Activated CD4-positive, CD25-positive, alpha-beta regulatory T cell (primary cell): ENCODE measurements around the gene CCDC74B.
"Not testable (repeated sequence)": the region's sequence is repeated elsewhere in the genome, so short reads cannot be mapped to it uniquely, and the experiment has no call there.

Experiments used
- DNase-seq, 4 experiments: peaks; one replicate each; lab custom pipeline; 2025; lab: John Stamatoyannopoulos, UW

Gene CCDC74B

GRCh38 chr2:130145006-130145414 lies at the start of gene CCDC74B:
Gene CCDC74B, minus strand, starts transcription at chr2:130145112. Its CDS starts 116 bp downstream, at chr2:130144996.
- peak; percentile 13 to 23 (median 18) for DNase-seq

- not testable (repeated sequence) for DNase-seq
Observed at GRCh38 chr2:130193824-130194223, 48.9 kb upstream of the CCDC74B start.

- DNase-seq, result not testable (repeated sequence)
Observed at GRCh38 chr2:130192451-130192850, 47.5 kb upstream of the CCDC74B start.

GRCh38 chr2:130191319-130191718 lies 46.4 kb upstream of the CCDC74B start:
- DNase-seq, result not testable (repeated sequence)

- DNase-seq, result no peak
Observed at GRCh38 chr2:130190237-130190636, 45.3 kb upstream of the CCDC74B start.

- DNase-seq, result not testable (repeated sequence)
Observed at GRCh38 chr2:130188958-130189357, 44.0 kb upstream of the CCDC74B start.

GRCh38 chr2:130187859-130188792 lies 43.2 kb upstream of the CCDC74B start:
- DNase-seq, result not testable (repeated sequence)

- no peak for DNase-seq
Observed at GRCh38 chr2:130187268-130187667, 42.4 kb upstream of the CCDC74B start.

- DNase-seq, result no peak
Observed at GRCh38 chr2:130186391-130186790, 41.5 kb upstream of the CCDC74B start.

- DNase-seq, result no peak
Observed at GRCh38 chr2:130185896-130186295, 41.0 kb upstream of the CCDC74B start.

- no peak for DNase-seq
Observed at GRCh38 chr2:130185436-130185835, 40.5 kb upstream of the CCDC74B start.

- no peak for DNase-seq
Observed at GRCh38 chr2:130183512-130184373, 38.8 kb upstream of the CCDC74B start.

- DNase-seq, result not testable (repeated sequence)
Observed at GRCh38 chr2:130182826-130183511, 38.1 kb upstream of the CCDC74B start.

GRCh38 chr2:130181880-130182682 lies 37.2 kb upstream of the CCDC74B start, which contains the start of gene MZT2B:
Gene MZT2B, plus strand, starts transcription at chr2:130182262. Its CDS starts 21 bp downstream, at chr2:130182283.
- DNase-seq, result peak; percentile 71 to 87 (median 81)

- peak; percentile 93 to 97 (median 95) for DNase-seq
Observed at GRCh38 chr2:130181325-130181879, 36.5 kb upstream of the CCDC74B start, which contains the start of gene SMPD4. Gene SMPD4, minus strand, starts transcription at chr2:130181602. Its CDS starts 5,010 bp downstream, at chr2:130176592.

GRCh38 chr2:130180404-130181324 lies 35.8 kb upstream of the CCDC74B start:
- not testable (repeated sequence) for DNase-seq

GRCh38 chr2:130174866-130175265 lies 30.0 kb upstream of the CCDC74B start:
- not testable (repeated sequence) for DNase-seq

- DNase-seq, result no peak
Observed at GRCh38 chr2:130169896-130170295, 25.0 kb upstream of the CCDC74B start.

- DNase-seq, result not testable (repeated sequence)
Observed at GRCh38 chr2:130169163-130169562, 24.3 kb upstream of the CCDC74B start.
